ENCODE results near the gene USP10. TPM values are rescaled to one million over a fixed set of nuclear protein-coding genes. Genes with fewer than 3 reads are reported as not detected.

USP10 gene
- total and polyA plus RNA-seq, 4 donors: 28.2 to 46.1 (median 42.0) TPM

DNA sequence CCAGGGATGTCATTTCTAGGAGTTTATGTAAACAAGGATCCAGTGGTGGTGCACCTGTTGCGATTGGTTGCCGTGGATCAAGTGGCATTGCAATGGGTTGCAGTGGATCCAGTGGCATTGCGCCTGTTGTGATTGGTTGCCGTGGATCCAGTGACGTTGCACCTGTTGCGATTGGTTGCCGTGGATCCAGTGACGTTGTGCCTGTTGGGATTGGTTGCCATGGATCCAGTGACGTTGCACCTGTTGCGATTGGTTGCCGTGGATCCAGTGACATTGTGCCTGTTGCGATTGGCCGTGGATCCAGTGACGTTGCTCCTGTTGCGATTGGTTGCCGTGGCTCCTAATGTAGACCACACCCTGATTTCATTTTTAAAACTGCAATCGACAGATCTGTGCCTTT, 63.8 kb downstream of the USP10 start:
- H3K27ac ChIP-seq (ENCODE audit: low read depth in 1 of 2, low read length in 2 of 2): no peak overlapping the region
- TF ChIP-seq NR2F2 (IDR thresholded peaks at IDR 0.05) (no peak), GABPA (IDR thresholded peaks at IDR 0.05 in 1 of 2, conservative IDR thresholded peaks at IDR 0.05 in 1 of 2) (no peak), EGR1 (IDR thresholded peaks at IDR 0.05; ENCODE audit: low read depth in 2 of 2) (no peak), TAF1 (conservative IDR thresholded peaks at IDR 0.05) (no peak), HNF4A (conservative IDR thresholded peaks at IDR 0.05) (no peak), FOXA1 (IDR thresholded peaks at IDR 0.05) (no peak), RXRA (IDR thresholded peaks at IDR 0.05) (no peak), YY1 (IDR thresholded peaks at IDR 0.05) (no peak), JUND (IDR thresholded peaks at IDR 0.05) (no peak), FOXA2 (IDR thresholded peaks at IDR 0.05) (no peak), RAD21 (IDR thresholded peaks at IDR 0.05) (no peak), HNF4G (IDR thresholded peaks at IDR 0.05) (no peak), SP1 (IDR thresholded peaks at IDR 0.05) (no peak)
- TF ChIP-seq, protein P1, sequence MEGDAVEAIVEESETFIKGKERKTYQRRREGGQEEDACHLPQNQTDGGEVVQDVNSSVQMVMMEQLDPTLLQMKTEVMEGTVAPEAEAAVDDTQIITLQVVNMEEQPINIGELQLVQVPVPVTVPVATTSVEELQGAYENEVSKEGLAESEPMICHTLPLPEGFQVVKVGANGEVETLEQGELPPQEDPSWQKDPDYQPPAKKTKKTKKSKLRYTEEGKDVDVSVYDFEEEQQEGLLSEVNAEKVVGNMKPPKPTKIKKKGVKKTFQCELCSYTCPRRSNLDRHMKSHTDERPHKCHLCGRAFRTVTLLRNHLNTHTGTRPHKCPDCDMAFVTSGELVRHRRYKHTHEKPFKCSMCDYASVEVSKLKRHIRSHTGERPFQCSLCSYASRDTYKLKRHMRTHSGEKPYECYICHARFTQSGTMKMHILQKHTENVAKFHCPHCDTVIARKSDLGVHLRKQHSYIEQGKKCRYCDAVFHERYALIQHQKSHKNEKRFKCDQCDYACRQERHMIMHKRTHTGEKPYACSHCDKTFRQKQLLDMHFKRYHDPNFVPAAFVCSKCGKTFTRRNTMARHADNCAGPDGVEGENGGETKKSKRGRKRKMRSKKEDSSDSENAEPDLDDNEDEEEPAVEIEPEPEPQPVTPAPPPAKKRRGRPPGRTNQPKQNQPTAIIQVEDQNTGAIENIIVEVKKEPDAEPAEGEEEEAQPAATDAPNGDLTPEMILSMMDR (IDR thresholded peaks at IDR 0.05; ENCODE audit: low read depth, low read length, missing input control): no peak
- TF ChIP-seq, protein P2, sequence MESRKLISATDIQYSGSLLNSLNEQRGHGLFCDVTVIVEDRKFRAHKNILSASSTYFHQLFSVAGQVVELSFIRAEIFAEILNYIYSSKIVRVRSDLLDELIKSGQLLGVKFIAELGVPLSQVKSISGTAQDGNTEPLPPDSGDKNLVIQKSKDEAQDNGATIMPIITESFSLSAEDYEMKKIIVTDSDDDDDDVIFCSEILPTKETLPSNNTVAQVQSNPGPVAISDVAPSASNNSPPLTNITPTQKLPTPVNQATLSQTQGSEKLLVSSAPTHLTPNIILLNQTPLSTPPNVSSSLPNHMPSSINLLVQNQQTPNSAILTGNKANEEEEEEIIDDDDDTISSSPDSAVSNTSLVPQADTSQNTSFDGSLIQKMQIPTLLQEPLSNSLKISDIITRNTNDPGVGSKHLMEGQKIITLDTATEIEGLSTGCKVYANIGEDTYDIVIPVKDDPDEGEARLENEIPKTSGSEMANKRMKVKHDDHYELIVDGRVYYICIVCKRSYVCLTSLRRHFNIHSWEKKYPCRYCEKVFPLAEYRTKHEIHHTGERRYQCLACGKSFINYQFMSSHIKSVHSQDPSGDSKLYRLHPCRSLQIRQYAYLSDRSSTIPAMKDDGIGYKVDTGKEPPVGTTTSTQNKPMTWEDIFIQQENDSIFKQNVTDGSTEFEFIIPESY (IDR thresholded peaks at IDR 0.05): no peak
- TF ChIP-seq, protein P3, sequence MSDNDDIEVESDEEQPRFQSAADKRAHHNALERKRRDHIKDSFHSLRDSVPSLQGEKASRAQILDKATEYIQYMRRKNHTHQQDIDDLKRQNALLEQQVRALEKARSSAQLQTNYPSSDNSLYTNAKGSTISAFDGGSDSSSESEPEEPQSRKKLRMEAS (IDR thresholded peaks at IDR 0.05): no peak
- TF ChIP-seq, protein P4, sequence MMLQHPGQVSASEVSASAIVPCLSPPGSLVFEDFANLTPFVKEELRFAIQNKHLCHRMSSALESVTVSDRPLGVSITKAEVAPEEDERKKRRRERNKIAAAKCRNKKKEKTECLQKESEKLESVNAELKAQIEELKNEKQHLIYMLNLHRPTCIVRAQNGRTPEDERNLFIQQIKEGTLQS (IDR thresholded peaks at IDR 0.05): no peak
- H3K9ac ChIP-seq (ENCODE audit: low read depth in 1 of 2, low read length in 2 of 2): no peak overlapping the region
- WGBS: 98% methylated on average over 17 of the region's 17 CpGs
- no peaks in the 10 kb centered on the region for H3K27me3 ChIP-seq (ENCODE audit: control insufficient read depth in 4 of 4, insufficient read depth in 4 of 4, low read length in 3 of 4)
- no peaks in the 10 kb centered on the region for H3K9me3 ChIP-seq (ENCODE audit: control insufficient read depth in 4 of 4, low read length in 3 of 4)
- H3K4me3 ChIP-seq (ENCODE audit: low read depth in 1 of 3, low read length in 3 of 3): no peak overlapping the region
- H3K4me1 ChIP-seq (ENCODE audit: control insufficient read depth in 4 of 4, insufficient read depth in 4 of 4, low read length in 3 of 4): peaks cover 0 to 13% (median 7%) of the 10 kb centered on the region in 4 donors
- peaks cover 6 to 43% (median 35%) of the 10 kb centered on the region in 4 donors for H3K36me3 ChIP-seq (ENCODE audit: control insufficient read depth in 4 of 4, insufficient read depth in 3 of 4, low read depth in 1 of 4, low read length in 3 of 4)
- no peak for DNase-seq (ENCODE audit: low spot score)

DNA sequence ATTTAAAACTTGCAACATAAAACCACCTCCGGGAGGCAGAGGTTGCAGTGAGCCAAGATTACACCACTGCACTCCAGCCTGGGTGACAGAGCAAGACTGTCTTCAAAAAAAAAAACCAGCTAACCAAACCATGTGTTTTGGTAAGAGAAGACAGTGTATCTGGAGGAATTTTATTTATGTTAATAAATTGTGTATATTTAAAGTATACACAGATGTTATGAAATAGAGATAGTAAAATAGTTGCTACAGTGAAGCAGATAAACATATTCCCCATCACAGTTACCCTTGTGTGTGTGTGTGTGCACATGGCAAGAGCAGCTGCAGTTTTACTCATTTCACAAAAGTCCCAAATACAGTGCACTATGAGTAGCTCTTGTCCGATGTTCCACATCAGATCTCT, 65.2 kb downstream of the USP10 start:
- no peaks in the 10 kb centered on the region for H3K27me3 ChIP-seq (ENCODE audit: control insufficient read depth in 4 of 4, insufficient read depth in 4 of 4, low read length in 3 of 4)
- 90% methylated on average over 2 of the region's 2 CpGs for WGBS
- no peak overlapping the region for H3K4me3 ChIP-seq (ENCODE audit: low read depth in 1 of 3, low read length in 3 of 3)
- no peaks in the 10 kb centered on the region for H3K9me3 ChIP-seq (ENCODE audit: control insufficient read depth in 4 of 4, low read length in 3 of 4)
- H3K36me3 ChIP-seq (ENCODE audit: control insufficient read depth in 4 of 4, insufficient read depth in 3 of 4, low read depth in 1 of 4, low read length in 3 of 4): peaks cover 9 to 53% (median 42%) of the 10 kb centered on the region in 4 donors
- peaks cover 0 to 13% (median 7%) of the 10 kb centered on the region in 4 donors for H3K4me1 ChIP-seq (ENCODE audit: control insufficient read depth in 4 of 4, insufficient read depth in 4 of 4, low read length in 3 of 4)
- no peak for DNase-seq (ENCODE audit: low spot score)
- H3K27ac ChIP-seq (ENCODE audit: low read depth in 1 of 2, low read length in 2 of 2): no peak overlapping the region
- H3K9ac ChIP-seq (ENCODE audit: low read depth in 1 of 2, low read length in 2 of 2): no peak overlapping the region
- TF ChIP-seq HNF4G (IDR thresholded peaks at IDR 0.05) (no peak), SP1 (IDR thresholded peaks at IDR 0.05) (no peak), RAD21 (IDR thresholded peaks at IDR 0.05) (no peak), FOXA1 (IDR thresholded peaks at IDR 0.05) (no peak), EGR1 (IDR thresholded peaks at IDR 0.05; ENCODE audit: low read depth in 2 of 2) (no peak), NR2F2 (IDR thresholded peaks at IDR 0.05) (no peak), HNF4A (conservative IDR thresholded peaks at IDR 0.05) (no peak), TAF1 (conservative IDR thresholded peaks at IDR 0.05) (no peak), GABPA (IDR thresholded peaks at IDR 0.05 in 1 of 2, conservative IDR thresholded peaks at IDR 0.05 in 1 of 2) (no peak), FOXA2 (IDR thresholded peaks at IDR 0.05) (no peak)
- TF ChIP-seq, protein P2 (IDR thresholded peaks at IDR 0.05): no peak
- TF ChIP-seq, protein P3 (IDR thresholded peaks at IDR 0.05): no peak
- TF ChIP-seq, protein P1 (IDR thresholded peaks at IDR 0.05; ENCODE audit: low read depth, low read length, missing input control): no peak
- TF ChIP-seq, protein P5, sequence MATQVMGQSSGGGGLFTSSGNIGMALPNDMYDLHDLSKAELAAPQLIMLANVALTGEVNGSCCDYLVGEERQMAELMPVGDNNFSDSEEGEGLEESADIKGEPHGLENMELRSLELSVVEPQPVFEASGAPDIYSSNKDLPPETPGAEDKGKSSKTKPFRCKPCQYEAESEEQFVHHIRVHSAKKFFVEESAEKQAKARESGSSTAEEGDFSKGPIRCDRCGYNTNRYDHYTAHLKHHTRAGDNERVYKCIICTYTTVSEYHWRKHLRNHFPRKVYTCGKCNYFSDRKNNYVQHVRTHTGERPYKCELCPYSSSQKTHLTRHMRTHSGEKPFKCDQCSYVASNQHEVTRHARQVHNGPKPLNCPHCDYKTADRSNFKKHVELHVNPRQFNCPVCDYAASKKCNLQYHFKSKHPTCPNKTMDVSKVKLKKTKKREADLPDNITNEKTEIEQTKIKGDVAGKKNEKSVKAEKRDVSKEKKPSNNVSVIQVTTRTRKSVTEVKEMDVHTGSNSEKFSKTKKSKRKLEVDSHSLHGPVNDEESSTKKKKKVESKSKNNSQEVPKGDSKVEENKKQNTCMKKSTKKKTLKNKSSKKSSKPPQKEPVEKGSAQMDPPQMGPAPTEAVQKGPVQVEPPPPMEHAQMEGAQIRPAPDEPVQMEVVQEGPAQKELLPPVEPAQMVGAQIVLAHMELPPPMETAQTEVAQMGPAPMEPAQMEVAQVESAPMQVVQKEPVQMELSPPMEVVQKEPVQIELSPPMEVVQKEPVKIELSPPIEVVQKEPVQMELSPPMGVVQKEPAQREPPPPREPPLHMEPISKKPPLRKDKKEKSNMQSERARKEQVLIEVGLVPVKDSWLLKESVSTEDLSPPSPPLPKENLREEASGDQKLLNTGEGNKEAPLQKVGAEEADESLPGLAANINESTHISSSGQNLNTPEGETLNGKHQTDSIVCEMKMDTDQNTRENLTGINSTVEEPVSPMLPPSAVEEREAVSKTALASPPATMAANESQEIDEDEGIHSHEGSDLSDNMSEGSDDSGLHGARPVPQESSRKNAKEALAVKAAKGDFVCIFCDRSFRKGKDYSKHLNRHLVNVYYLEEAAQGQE (IDR thresholded peaks at IDR 0.05): no peak
- TF ChIP-seq, protein P4 (IDR thresholded peaks at IDR 0.05): no peak

Measured in liver (tissue), 9 donors.